Skeletal muscle satellite cell (primary cell): ENCODE data around the gene BRK1.
"Not testable (repeated sequence)": the region's sequence is repeated elsewhere in the genome, so short reads cannot be mapped to it uniquely, and the experiment has no call there.

ENCODE experiments used
- H3K27me3 ChIP-seq: 2 replicates; pipeline ENCODE4 v1.7.0; 2013; ENCODE audit warnings: low read length; ENCODE audit not compliant: control insufficient read depth, insufficient read depth
- H3K36me3 ChIP-seq: 2 replicates; pipeline ENCODE4 v1.7.0; 2013; ENCODE audit warnings: mild to moderate bottlenecking, control low read depth, low read length; ENCODE audit not compliant: insufficient read depth
- H3K4me1 ChIP-seq: 2 replicates; pipeline ENCODE4 v1.7.0; 2013; ENCODE audit warnings: low read length; ENCODE audit not compliant: control insufficient read depth, insufficient read depth
- H3K4me2 ChIP-seq: 2 replicates; pipeline ENCODE4 v1.7.0; 2013; ENCODE audit warnings: mild to moderate bottlenecking, low read length
- H3K4me3 ChIP-seq: 2 replicates; pipeline ENCODE4 v1.7.0; 2013; ENCODE audit warnings: low read length
- H3K9ac ChIP-seq: 2 replicates; pipeline ENCODE4 v1.7.0; 2013; ENCODE audit warnings: mild to moderate bottlenecking, low read depth, low read length, moderate library complexity
- H3K9me3 ChIP-seq: replicated peaks from 2 replicates; pipeline ENCODE4 v1.7.0; 2013; ENCODE audit warnings: mild to moderate bottlenecking, control low read depth, low read length

Gene BRK1

DNA sequence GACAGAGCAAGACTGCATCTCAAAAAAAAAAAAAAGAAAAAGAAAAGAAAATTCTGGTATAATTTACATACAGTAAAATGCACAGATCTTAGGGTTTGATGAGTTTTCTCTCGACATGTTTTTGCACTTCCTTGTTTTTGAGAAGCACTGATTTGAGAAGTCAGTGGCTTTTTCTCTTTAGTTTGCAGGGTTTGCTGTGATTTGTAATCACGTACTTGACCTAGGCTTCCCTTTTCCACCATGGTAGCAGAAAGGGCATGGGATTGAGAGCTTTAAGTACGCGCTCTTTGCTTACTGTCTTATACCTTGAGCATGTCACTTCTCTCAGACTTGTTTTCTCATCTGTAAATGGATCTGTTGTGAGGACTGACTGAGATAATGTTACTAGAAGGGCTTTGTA lies 30.2 kb downstream of the BRK1 start:
- H3K4me2 ChIP-seq: peak overlapping the region; percentile 6
- no peaks in the 10 kb centered on the region for H3K27me3 ChIP-seq
- H3K9me3 ChIP-seq: no peaks in the 10 kb centered on the region
- H3K36me3 ChIP-seq: peaks cover 27% of the 10 kb centered on the region
- no peak overlapping the region for H3K4me3 ChIP-seq
- peaks cover 12% of the 10 kb centered on the region for H3K4me1 ChIP-seq
- H3K9ac ChIP-seq: no peak overlapping the region

DNA sequence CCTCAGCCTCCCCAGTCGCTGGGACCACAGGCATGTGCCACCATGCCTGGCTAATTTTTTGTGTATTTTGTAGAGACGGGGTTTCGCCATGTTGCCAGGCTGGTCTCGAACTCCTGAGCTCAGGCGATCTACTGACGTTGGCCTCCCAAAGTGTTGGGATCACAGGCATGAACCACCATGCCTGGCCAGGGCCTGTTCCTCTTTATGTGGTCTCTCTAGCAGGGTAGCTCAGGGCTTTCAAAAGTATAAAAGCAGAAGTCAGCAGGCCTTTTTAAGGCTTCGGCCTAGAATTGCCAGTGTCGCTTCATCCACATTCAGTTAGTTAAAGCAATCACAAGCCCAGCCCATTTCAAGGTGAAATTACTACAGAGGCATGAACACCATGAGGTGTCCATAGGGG lies 33.8 kb downstream of the BRK1 start:
- Histone ChIP-seq H3K4me3 (no peak overlapping the region), H3K36me3 (peaks cover 32% of the 10 kb centered on the region), H3K4me1 (no peaks in the 10 kb centered on the region), H3K9ac (no peak overlapping the region), H3K4me2 (no peak overlapping the region), H3K27me3 (no peaks in the 10 kb centered on the region), H3K9me3 (no peaks in the 10 kb centered on the region)

DNA sequence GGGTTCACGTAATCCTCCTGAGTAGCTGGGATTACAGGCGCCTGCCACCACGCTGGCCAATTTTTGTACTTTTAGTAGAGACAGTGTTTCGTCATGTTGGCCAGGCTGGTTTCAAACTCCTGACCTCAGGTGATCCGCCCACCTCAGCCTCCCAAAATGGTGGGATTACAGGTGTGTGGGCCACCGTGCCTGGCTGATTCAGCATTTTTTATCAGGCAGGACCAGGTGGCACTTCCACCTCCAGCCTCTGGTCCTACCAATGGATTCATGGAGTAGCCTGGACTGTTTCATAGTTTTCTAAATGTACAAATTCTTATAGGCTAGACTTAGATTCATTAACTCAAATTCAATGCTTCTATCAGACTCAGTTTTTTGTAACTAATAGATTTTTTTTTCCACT lies 35.5 kb downstream of the BRK1 start:
- Histone ChIP-seq H3K4me1 (no peaks in the 10 kb centered on the region), H3K9ac (no peak overlapping the region), H3K36me3 (peaks cover 38% of the 10 kb centered on the region), H3K4me3 (no peak overlapping the region), H3K27me3 (no peaks in the 10 kb centered on the region), H3K4me2 (no peak overlapping the region), H3K9me3 (no peaks in the 10 kb centered on the region)

DNA sequence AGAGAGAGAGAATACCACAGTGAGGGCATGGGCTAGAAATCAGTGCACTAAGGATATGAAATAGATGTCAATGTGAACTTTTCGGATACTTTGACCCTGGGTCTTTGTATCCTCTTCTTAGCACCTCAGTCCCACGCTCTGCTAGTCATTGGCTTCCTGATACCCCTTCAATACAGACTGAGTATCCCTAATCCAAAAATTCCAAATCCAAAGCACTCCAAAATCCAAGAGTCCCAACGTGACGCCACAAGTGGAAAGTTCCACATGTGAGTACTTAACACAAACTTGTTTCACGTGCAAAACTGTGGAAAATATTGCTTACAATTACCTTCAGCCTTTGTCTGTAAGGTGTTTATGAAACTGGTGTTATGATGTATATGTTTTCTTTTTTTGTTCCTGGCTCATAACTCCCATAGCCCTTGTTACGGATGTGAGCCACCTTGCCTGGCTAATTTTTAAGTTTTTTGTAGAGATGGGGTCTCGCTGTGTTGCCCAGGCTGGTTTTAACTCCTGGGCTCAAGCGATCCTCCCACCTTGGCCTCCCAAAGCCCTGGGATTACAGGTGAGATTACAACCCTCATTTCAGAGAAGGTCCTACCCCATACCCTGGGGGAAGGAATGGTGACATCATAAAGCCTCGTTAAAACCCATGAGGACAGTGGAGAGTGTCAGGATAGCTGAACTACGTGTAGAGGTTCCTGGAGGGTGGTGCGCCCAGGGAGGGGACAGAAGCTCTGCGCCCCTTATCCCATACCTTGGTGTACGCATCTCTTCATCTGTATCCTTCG lies 39.1 kb downstream of the BRK1 start:
- Histone ChIP-seq H3K9me3 (no peaks in the 10 kb centered on the region), H3K36me3 (peaks cover 28% of the 10 kb centered on the region), H3K9ac (no peak overlapping the region), H3K4me1 (no peaks in the 10 kb centered on the region), H3K27me3 (no peaks in the 10 kb centered on the region), H3K4me3 (no peak overlapping the region), H3K4me2 (no peak overlapping the region)

DNA sequence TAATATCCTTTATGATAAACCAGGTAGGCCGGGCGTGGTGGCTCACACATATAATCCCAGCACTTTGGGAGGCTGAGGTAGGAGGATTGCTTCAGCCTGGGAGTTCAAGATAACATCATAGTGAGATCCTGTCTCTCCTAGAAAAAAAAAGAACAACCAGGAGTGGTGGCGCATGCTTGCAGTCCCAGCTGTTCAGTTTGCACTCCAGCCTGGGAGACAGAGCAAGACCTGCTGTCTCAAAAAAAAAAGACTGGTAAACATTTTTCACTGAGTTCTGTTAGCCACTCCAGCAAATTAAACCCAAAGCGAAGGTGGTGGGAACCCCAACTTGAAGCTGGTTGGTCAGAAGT lies 39.6 kb downstream of the BRK1 start:
- no peak overlapping the region for H3K4me3 ChIP-seq
- H3K9me3 ChIP-seq: no peaks in the 10 kb centered on the region
- no peaks in the 10 kb centered on the region for H3K4me1 ChIP-seq
- no peak overlapping the region for H3K9ac ChIP-seq
- peaks cover 22% of the 10 kb centered on the region for H3K36me3 ChIP-seq
- H3K4me2 ChIP-seq: no peak overlapping the region
- H3K27me3 ChIP-seq: no peaks in the 10 kb centered on the region

DNA sequence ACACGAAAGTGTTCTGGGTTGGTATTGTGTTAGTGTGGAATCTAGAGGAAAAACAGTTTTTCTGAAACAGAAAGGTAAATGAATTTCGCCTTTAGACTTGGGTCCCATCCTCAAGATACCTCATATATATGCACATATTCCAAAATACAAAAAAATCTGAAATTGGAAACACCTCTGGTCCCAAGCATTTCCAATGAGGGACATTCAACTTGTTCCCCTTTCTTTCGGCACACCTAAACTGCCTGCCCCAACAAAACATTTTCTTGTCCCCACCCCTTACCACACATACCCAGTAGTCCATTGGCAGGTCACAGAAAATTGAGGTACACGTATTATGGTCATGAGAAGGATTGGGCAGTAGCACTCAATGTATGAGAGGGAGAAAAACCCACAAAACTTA lies 40.2 kb downstream of the BRK1 start:
- H3K4me3 ChIP-seq: no peak overlapping the region
- H3K27me3 ChIP-seq: no peaks in the 10 kb centered on the region
- H3K9me3 ChIP-seq: no peaks in the 10 kb centered on the region
- peaks cover 4% of the 10 kb centered on the region for H3K4me1 ChIP-seq
- H3K4me2 ChIP-seq: no peak overlapping the region
- no peak overlapping the region for H3K9ac ChIP-seq
- H3K36me3 ChIP-seq: peaks cover 16% of the 10 kb centered on the region

DNA sequence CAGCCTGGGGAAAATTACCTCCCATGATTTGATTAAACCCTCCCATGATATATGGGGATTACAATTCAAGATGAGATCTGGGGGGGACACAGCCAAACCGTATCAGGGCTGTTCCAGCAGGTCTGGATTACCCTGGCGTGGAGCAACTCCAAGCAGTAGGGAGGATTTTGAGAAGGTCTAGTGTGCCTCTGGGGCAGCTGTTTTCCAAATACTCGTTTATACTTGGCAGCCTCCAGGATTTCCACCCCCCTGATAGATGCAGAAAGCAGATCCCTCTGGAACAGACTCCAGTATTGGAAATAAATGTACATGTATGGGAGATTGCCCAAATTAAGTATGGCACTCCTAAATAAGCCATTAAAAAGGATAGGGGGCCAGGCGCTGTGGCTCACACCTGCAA lies 41.6 kb downstream of the BRK1 start:
- H3K4me1 ChIP-seq: peaks cover 4% of the 10 kb centered on the region
- no peak overlapping the region for H3K4me2 ChIP-seq
- no peak overlapping the region for H3K9ac ChIP-seq
- no peak overlapping the region for H3K4me3 ChIP-seq
- H3K9me3 ChIP-seq: no peaks in the 10 kb centered on the region
- H3K27me3 ChIP-seq: no peaks in the 10 kb centered on the region
- H3K36me3 ChIP-seq: peaks cover 6% of the 10 kb centered on the region

DNA sequence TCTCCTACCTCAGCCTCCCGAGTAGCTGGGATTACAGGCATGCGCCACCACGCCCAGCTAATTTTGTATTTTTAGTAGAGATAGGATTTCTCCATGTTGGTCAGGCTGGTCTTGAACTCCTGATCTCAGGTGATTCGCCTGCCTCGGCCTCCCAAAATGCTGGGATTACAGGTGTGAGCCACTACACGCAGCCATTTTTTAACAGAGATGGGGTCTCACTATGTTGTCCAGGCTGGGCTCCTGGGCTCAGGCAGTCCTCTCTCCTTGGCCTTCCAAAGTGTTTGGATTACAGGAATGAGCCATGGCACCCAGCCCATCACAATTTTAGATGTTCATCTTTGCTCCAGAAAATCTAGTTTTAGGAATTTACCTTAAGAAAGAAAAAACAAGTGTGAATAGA lies 43.1 kb downstream of the BRK1 start:
- H3K4me2 ChIP-seq, H3K4me1 ChIP-seq, H3K4me3 ChIP-seq, H3K27me3 ChIP-seq, H3K9me3 ChIP-seq, H3K9ac ChIP-seq, H3K36me3 ChIP-seq: not testable (repeated sequence)

DNA sequence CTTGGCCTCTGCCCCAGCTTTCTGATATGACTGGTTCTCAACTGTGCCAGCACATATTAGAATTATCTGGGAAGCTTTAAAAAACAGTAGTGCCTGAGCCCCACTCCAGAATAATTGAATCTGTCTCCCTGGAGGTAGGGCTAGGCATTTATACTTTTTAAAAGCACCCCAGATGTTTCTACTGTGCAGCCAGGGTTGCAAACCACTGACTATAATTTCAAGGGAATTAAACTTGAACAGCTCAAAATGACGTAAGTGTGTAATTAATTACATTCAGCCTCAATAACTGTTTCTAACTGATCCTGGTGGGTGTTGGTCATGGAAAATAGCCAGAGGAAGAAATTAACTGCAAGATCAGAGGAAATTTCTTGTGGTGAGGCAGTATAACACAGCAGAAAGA lies 44.9 kb downstream of the BRK1 start:
- Histone ChIP-seq H3K36me3 (no peaks in the 10 kb centered on the region), H3K4me3 (no peak overlapping the region), H3K9me3 (no peaks in the 10 kb centered on the region), H3K4me2 (no peak overlapping the region), H3K27me3 (no peaks in the 10 kb centered on the region), H3K4me1 (peaks cover 7% of the 10 kb centered on the region), H3K9ac (no peak overlapping the region)

DNA sequence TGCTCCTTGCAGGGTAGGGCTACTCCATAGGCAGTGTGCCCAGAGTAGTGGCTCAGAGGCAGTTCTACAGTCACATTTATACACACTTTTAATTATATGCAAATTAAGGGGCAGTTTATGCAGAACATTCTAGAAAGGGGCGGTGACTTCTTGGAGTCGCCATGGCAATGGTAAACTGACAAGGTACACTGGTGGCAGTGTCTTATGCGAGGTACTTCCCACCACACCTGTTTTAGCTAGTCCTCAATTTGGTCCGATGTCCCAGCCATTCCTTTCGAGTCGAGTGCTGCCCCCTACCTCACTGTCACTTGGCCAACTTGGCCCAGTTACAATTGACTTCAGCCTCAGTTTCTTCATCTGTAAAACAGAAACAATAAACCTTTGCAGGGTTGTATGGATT lies 45.5 kb downstream of the BRK1 start:
- no peak overlapping the region for H3K4me2 ChIP-seq
- H3K27me3 ChIP-seq: no peaks in the 10 kb centered on the region
- no peak overlapping the region for H3K9ac ChIP-seq
- H3K4me1 ChIP-seq: peaks cover 7% of the 10 kb centered on the region
- no peak overlapping the region for H3K4me3 ChIP-seq
- H3K9me3 ChIP-seq: no peaks in the 10 kb centered on the region
- H3K36me3 ChIP-seq: no peaks in the 10 kb centered on the region

DNA sequence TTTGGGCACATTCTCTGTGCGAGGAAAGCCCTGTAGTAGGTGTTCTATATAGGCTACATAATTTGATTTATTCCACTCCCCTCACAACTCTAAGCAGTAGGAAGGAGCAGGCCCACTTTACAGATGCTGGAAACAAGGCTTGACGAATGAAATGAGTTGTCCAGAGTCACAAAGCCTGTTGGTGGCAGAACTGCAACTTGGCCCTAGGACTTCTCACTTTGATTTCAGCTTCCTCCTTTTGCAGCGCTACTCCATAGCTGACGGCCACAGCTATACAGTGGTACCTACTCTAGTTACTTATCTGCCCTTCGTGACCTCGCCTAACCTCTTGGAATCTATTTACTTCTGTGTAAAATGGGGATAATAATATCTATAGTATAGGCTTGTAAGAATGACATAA lies 46.7 kb downstream of the BRK1 start:
- Histone ChIP-seq H3K9ac (no peak overlapping the region), H3K4me2 (no peak overlapping the region), H3K9me3 (no peaks in the 10 kb centered on the region), H3K36me3 (no peaks in the 10 kb centered on the region), H3K4me3 (no peak overlapping the region), H3K4me1 (peaks cover 7% of the 10 kb centered on the region), H3K27me3 (no peaks in the 10 kb centered on the region)

DNA sequence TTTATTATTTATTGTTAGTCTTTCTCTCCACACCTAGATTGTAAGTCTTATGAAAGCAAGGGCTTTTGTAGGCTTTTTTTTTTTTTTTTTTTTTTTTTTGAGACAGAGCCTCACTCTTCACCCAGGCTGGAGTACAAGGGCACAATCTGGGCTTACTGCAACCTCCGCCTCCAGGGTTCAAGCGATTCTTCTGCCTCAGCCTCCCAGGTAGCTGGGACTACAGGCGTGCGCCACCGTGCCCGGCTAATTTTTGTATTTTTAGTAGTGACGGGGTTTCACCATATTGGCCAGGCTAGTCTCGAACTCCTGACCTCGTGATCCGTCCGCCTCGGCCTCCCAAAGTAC lies 48.7 kb downstream of the BRK1 start:
- H3K36me3 ChIP-seq, H3K9me3 ChIP-seq, H3K4me1 ChIP-seq, H3K27me3 ChIP-seq: not testable (repeated sequence)
- peak overlapping the region; percentile 91 for H3K9ac ChIP-seq
- peak overlapping the region; percentile 97 for H3K4me2 ChIP-seq
- H3K4me3 ChIP-seq: peak overlapping the region; percentile 99
